Ishikawa (cell line): ENCODE data around the gene NDUFA5.

Experiments used
- CEBPB ChIP-seq: IDR thresholded peaks from 2 replicates; pipeline ENCODE4 v1.6.1; 2012
- CREB1 ChIP-seq: IDR thresholded peaks from 2 replicates; pipeline ENCODE4 v1.6.1; 2012; ENCODE audit warnings: low read depth
- EGR1 ChIP-seq: IDR thresholded peaks from 2 replicates; pipeline ENCODE4 v1.6.1; 2012
- EP300 ChIP-seq: IDR thresholded peaks from 2 replicates; pipeline ENCODE4 v1.6.1; 2012; ENCODE audit warnings: borderline replicate concordance
- FOXM1 ChIP-seq: IDR thresholded peaks from 2 replicates; pipeline ENCODE4 v1.6.1; 2012; ENCODE audit warnings: low read depth, borderline replicate concordance
- MAX ChIP-seq: IDR thresholded peaks from 2 replicates; pipeline ENCODE4 v1.6.1; 2012
- NFIC ChIP-seq: IDR thresholded peaks from 2 replicates; pipeline ENCODE4 v1.6.1; 2012
- RAD21 ChIP-seq: IDR thresholded peaks from 2 replicates; pipeline ENCODE4 v1.6.1; 2012; ENCODE audit warnings: low read depth
- TAF1 ChIP-seq: IDR thresholded peaks from 2 replicates; pipeline ENCODE4 v1.6.1; 2012; ENCODE audit warnings: low read depth, mild to moderate bottlenecking
- TCF12 ChIP-seq: IDR thresholded peaks from 2 replicates; pipeline ENCODE4 v1.6.1; 2012; ENCODE audit warnings: low read depth
- TEAD4 ChIP-seq: IDR thresholded peaks from 2 replicates; pipeline ENCODE4 v1.6.1; 2012
- YY1 ChIP-seq: IDR thresholded peaks from 2 replicates; pipeline ENCODE4 v1.6.1; 2012; ENCODE audit warnings: low read depth
- ZBTB7A ChIP-seq: IDR thresholded peaks from 2 replicates; pipeline ENCODE4 v1.6.1; 2012; ENCODE audit warnings: low read depth
- TF ChIP-seq, protein P1 (sequence below): IDR thresholded peaks from 2 replicates; pipeline ENCODE4 v1.6.1; 2012; ENCODE audit warnings: low read depth, mild to moderate bottlenecking
- TF ChIP-seq, protein P2 (sequence below): IDR thresholded peaks from 2 replicates; pipeline ENCODE4 v1.6.1; 2012

NDUFA5 gene

GRCh38 chr7:123534383-123535260, 23.0 kb downstream of the NDUFA5 start, which contains the start of gene IQUB:
Gene IQUB (minus strand): TSS chr7:123534595. CDS start chr7:123512340, 22,255 bp downstream.
- TF ChIP-seq ZBTB7A = no peak
- TF ChIP-seq EP300 = no peak
- TF ChIP-seq CEBPB = no peak
- TF ChIP-seq RAD21 = no peak
- TF ChIP-seq TCF12 = no peak
- peak; percentile 69 for TF ChIP-seq YY1
- no peak for TF ChIP-seq EGR1

DNA sequence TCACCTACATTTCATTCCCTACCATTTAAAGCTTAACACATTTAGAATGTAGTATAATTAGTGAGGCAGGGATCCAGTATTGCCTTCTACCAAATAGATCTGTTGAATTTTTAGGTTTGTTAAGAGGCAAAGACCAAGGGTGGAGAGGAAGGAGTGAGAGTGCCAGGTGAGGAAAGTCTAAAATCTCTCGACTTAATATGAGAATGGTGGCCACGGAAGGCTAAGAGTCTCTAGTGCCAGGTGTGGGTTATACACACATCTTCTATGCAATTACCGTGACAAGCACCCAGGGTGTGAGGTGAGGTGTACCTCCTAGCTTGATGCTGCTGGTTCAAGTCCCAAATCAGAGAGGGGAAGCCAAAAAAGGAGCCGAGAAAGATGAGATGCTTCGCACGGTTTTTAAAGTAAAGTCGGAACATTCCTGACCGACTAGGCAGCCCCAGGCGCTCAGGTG, 23.7 kb downstream of the NDUFA5 start:
- TF ChIP-seq ZBTB7A = no peak
- no peak for TF ChIP-seq YY1
- TF ChIP-seq, protein P1, sequence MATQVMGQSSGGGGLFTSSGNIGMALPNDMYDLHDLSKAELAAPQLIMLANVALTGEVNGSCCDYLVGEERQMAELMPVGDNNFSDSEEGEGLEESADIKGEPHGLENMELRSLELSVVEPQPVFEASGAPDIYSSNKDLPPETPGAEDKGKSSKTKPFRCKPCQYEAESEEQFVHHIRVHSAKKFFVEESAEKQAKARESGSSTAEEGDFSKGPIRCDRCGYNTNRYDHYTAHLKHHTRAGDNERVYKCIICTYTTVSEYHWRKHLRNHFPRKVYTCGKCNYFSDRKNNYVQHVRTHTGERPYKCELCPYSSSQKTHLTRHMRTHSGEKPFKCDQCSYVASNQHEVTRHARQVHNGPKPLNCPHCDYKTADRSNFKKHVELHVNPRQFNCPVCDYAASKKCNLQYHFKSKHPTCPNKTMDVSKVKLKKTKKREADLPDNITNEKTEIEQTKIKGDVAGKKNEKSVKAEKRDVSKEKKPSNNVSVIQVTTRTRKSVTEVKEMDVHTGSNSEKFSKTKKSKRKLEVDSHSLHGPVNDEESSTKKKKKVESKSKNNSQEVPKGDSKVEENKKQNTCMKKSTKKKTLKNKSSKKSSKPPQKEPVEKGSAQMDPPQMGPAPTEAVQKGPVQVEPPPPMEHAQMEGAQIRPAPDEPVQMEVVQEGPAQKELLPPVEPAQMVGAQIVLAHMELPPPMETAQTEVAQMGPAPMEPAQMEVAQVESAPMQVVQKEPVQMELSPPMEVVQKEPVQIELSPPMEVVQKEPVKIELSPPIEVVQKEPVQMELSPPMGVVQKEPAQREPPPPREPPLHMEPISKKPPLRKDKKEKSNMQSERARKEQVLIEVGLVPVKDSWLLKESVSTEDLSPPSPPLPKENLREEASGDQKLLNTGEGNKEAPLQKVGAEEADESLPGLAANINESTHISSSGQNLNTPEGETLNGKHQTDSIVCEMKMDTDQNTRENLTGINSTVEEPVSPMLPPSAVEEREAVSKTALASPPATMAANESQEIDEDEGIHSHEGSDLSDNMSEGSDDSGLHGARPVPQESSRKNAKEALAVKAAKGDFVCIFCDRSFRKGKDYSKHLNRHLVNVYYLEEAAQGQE = no peak
- no peak for TF ChIP-seq RAD21
- TF ChIP-seq TEAD4 = no peak
- no peak for TF ChIP-seq EP300
- TF ChIP-seq, protein P2, sequence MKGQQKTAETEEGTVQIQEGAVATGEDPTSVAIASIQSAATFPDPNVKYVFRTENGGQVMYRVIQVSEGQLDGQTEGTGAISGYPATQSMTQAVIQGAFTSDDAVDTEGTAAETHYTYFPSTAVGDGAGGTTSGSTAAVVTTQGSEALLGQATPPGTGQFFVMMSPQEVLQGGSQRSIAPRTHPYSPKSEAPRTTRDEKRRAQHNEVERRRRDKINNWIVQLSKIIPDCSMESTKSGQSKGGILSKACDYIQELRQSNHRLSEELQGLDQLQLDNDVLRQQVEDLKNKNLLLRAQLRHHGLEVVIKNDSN = no peak
- TF ChIP-seq CEBPB = no peak
- no peak for TF ChIP-seq FOXM1
- TF ChIP-seq MAX = no peak
- TF ChIP-seq CREB1 = no peak
- no peak for TF ChIP-seq EGR1
- TF ChIP-seq TCF12 = no peak
- no peak for TF ChIP-seq NFIC
- no peak for TF ChIP-seq TAF1

- TF ChIP-seq EGR1 (no peak), TEAD4 (no peak), ZBTB7A (no peak), MAX (no peak), TAF1 (no peak), YY1 (no peak), CEBPB (no peak), EP300 (no peak), NFIC (no peak), TCF12 (no peak), RAD21 (no peak), FOXM1 (no peak), CREB1 (no peak)
- TF ChIP-seq, protein P2 = no peak
- TF ChIP-seq, protein P1 = no peak
These were observed 24.1 kb downstream of the NDUFA5 start for GRCh38 chr7:123533553-123533917.

GRCh38 chr7:123528265-123528664, 29.4 kb downstream of the NDUFA5 start:
- TF ChIP-seq RAD21 (no peak), TAF1 (no peak), EP300 (no peak), EGR1 (no peak), TEAD4 (no peak), FOXM1 (no peak), YY1 (no peak), ZBTB7A (no peak)
- TF ChIP-seq, protein P1 = no peak
